Kasumi-1 (cell line): ENCODE results near the gene RSPH3.
"Not testable (repeated sequence)": the region's sequence is repeated elsewhere in the genome, so short reads cannot be mapped to it uniquely, and the experiment has no call there.

Source experiments
- DNase-seq, 2 experiments: peaks; one replicate each; lab custom pipeline; 2025; lab: John Stamatoyannopoulos, UW

The RSPH3 gene, protein sequence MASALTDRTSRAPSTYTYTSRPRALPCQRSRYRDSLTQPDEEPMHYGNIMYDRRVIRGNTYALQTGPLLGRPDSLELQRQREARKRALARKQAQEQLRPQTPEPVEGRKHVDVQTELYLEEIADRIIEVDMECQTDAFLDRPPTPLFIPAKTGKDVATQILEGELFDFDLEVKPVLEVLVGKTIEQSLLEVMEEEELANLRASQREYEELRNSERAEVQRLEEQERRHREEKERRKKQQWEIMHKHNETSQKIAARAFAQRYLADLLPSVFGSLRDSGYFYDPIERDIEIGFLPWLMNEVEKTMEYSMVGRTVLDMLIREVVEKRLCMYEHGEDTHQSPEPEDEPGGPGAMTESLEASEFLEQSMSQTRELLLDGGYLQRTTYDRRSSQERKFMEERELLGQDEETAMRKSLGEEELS

DNA sequence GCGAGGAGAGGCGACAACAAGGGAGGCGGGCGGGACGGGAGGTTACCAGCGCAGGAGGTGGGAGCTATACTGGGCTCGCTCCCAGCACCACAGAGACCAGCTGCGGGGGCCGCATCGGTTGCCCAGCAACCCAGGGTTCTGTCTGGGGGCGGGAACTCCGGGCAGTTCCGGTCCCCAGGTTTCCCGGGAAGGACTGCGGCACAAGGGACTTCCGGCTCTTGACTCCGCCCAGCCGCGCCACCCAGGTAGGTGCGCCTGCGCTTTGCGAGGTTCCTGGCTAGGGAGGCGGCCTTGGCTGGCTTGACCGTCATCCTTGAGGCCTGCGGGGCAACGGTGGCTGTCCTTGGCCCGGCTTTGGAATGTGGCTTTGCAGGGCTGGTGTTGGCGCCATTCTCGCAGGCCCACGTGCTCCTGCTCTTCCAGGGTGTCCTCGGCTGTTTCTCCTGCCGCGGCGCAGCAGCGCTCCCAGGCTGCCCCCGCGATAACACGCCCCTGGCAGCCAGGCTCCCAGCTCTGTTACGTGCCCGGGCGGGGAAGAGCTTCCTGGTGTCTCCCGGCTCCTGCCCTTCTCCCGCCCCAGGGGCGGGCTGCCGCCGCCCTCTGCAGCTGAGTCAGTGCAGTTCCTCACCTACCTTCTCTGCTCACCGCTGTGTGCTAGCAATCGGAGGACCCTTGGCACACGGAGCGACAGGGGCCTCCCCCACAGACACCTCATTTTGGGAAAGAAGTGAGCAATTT lies at the start of gene RSPH3:
Gene RSPH3 (minus strand): TSS at position 537 of the 738 bp plus-strand sequence. CDS start 652 bp downstream, outside the sequence.
- DNase-seq: peak; percentile 82 to 90

GRCh38 chr6:159047891-159048685 lies 48.1 kb upstream of the RSPH3 start:
- DNase-seq: no peak

DNA sequence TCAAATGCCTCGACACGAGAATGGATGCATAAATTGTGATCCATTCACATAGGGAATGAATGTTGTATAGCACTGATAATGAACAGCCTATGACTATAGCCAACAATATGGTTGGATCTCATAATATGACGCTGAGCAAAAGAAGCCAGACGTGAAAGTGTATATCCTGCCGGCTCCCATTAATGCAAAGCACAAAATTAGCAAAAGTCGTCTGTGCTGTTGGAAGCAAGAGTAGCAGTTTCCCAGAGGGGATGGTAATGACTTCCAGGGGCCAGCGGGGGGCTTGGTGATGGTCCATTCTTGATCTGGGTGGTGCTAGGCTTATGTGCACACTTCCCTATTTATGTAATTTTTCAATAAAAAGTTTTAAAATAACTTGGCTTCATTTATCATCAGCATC lies 45.8 kb upstream of the RSPH3 start:
- peak; percentile 41 to 52 for DNase-seq

GRCh38 chr6:159044899-159045727 lies 45.1 kb upstream of the RSPH3 start, which contains the start of gene TAGAP:
TSS of gene TAGAP (minus strand) at chr6:159044991. CDS start at chr6:159044146, 845 bp downstream.
- peak; percentile 95 to 96 for DNase-seq

- no peak for DNase-seq
Observed at GRCh38 chr6:159043947-159044346, 43.9 kb upstream of the RSPH3 start.

DNA sequence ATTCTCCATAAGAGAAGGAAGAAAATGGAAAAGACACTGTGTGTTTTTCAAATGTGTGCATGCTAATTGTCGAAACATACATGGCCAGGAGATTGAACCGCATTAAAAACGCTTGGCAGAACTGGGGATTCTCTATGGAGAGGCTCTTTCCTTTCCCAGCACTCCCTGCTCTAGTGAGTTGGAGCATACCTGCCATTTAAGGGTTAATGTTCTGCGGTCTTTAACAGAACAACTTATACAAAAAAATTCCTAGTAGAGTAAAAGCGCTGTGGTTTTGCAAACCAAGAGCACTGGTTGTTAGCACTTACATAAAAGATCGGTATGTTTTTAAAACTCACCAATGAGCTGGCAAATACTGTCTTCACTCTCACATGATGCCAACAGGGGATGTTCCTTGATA lies 43.2 kb upstream of the RSPH3 start:
- DNase-seq: peak; percentile 30 to 62

DNA sequence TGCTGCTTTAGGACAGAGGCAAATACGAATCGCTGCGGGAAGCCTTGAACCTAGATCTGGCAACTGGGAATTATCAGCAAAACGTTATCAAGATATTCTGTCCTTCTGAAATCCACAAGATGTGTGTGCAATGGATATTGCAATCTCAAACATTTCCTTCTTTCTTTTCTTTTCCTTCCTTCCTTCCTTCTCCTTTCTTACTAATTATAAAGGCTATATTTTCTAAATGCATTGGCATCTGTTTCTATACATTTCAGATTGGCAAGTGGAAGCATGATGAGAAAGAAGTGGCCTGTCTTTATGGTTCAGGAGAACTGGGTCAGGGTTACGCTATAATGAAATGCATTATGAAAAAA lies 42.8 kb upstream of the RSPH3 start:
- DNase-seq: no peak

DNA sequence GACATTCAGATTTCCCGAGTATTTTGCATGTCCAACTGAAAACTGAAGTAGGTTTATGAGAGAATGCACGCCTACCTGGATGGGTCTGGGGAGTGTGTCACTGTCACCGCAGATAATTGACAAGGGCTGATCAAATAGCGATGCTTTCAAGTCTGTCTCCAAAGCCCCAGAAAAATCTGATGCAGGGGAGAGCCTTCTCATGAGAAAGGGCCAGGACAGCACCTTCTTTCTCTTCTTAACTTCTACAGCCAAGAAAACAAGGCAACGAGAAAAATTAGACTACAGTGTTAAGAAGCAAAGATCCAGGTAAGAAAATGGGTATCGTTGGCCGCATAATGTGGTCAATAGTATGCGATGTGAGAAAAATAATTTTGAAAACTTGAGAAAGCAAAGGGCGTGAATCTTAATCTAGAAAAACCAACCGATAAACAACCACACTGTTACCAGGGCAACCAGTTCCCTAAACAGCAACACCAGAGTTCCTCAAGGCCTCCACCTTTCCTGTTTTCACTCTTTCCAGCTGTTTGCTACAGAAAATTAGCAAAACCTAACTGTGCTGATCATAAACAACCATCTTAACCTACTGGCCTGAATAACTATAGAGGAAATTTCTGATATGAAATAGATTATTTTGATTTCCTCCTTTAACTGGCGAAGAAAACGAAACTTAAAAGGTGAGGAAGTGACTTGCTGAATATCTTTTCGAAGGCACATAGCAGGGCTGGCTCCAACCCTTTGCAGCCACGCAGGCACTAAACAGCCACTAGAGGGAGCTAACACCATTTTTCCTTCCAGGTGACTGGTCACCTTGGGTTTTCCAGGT lies 42.2 kb upstream of the RSPH3 start:
- peak; percentile 81 to 90 for DNase-seq

DNA sequence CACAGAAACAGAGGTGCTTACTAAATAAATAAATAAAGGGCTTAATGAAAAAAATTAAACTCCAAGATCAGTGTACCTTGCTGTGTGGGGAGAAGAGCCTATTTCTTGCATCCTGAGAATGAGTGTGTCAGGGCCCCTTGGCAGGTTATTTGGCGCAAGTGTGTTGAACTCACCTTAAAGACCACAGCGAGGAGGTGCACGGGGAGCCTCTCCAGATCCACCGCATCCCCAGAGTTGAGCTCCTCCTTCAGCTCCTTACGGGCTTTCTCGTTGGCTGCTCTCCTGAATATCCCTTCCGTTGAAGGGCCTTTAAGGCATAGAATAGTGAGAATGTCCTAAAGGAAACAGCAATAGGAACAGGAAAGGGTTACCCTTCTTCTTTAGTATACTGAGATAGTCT lies 41.2 kb upstream of the RSPH3 start:
- no peak for DNase-seq

GRCh38 chr6:159039885-159040258 lies 39.9 kb upstream of the RSPH3 start:
- DNase-seq: no peak

- DNase-seq: peak; percentile 96
Observed at GRCh38 chr6:159038914-159039884, 39.2 kb upstream of the RSPH3 start.

- not testable (repeated sequence) for DNase-seq
Observed at GRCh38 chr6:159038318-159038717, 38.3 kb upstream of the RSPH3 start.

GRCh38 chr6:159037756-159038290 lies 37.8 kb upstream of the RSPH3 start:
- no peak for DNase-seq

DNA sequence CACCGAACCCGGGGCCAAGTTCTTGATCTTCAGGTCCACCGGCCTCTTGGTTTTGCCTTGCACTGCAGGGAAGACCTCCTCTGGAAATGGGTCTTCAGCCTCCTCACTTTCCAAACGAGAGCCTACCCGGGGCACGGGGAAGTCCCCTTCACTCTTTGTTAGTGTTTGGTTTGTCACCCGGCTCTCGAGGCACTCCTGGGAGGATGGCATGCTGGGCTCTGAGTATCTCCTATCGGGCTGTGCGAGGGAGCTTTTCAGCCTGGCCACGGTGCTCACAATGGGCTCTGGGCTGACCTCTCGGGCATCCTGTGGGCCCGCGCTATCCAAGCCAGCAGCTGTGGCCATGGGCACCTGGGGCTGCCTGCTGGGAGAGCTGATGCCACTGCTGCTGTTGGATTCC lies 36.7 kb upstream of the RSPH3 start:
- DNase-seq: no peak

GRCh38 chr6:159035891-159036290 lies 35.9 kb upstream of the RSPH3 start:
- DNase-seq: no peak

- DNase-seq: no peak
Observed at GRCh38 chr6:159033160-159034049, 33.4 kb upstream of the RSPH3 start.

DNA sequence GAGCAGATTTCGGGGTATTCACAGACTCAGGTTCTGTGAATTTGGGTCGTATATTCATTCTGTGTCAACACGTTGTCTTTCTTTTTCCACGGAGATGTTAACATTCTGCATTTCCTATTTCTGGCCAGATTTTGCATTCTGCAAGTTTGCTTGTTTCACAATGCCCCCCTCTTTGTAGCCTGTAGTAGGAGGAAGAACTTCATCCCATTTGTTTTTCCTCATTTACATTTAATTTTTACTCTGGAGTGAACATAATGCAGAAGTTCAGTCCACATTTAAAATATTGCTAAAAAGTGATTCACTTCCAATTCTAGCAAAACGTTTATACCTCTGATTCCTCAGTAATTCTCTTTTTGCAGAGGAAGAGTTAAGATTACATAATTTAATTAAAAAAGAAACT lies 31.8 kb upstream of the RSPH3 start:
- DNase-seq: no peak

DNA sequence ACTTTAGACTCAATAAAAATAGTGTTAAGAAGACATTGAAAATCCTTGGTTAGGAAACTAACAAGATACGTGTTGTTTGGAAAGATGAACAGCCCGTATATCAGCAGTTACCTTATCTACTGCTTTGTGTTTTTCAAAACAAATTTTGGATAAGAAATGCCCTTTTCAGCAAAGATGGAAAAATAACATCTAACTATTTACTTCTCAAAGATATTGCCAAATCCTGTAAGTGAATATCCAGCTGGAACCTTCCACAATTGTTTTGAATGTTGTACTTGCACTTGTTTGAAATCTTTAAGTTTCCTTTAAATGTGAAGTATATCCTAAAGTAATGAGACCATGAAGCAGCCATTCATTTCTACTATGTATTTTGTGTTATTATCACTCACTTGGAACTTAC lies 30.2 kb upstream of the RSPH3 start:
- no peak for DNase-seq
